NCI-H2196 (cell line): ENCODE results near the gene DTNA.
"Not testable (repeated sequence)": the region's sequence is repeated elsewhere in the genome, so short reads cannot be mapped to it uniquely, and the experiment has no call there.

Experiments used
- DNase-seq: peaks from one replicate; lab custom pipeline; 2025; ENCODE audit not compliant: unreplicated experiment; lab: John Stamatoyannopoulos, UW

Gene DTNA

GRCh38 chr18:34709750-34710441 is at the start of gene DTNA:
Gene DTNA, plus strand, starts transcription at chr18:34710298. Its CDS starts 45,679 bp downstream, at chr18:34755977.
- DNase-seq: peak; percentile 67

GRCh38 chr18:34660572-34660971 is 49.5 kb upstream of the DTNA start:
- no peak for DNase-seq

GRCh38 chr18:34661464-34662087 is 48.5 kb upstream of the DTNA start:
- DNase-seq: peak; percentile 48

GRCh38 chr18:34676816-34677574 is 33.1 kb upstream of the DTNA start:
- no peak for DNase-seq

GRCh38 chr18:34689750-34690149 is 20.3 kb upstream of the DTNA start:
- not testable (repeated sequence) for DNase-seq

GRCh38 chr18:34691614-34692013 is 18.5 kb upstream of the DTNA start:
- no peak for DNase-seq

- DNase-seq: no peak
These were observed 15.4 kb upstream of the DTNA start for GRCh38 chr18:34694591-34695165.

- DNase-seq: no peak
These were observed 14.8 kb upstream of the DTNA start for GRCh38 chr18:34695310-34695709.

GRCh38 chr18:34696671-34697070 is 13.4 kb upstream of the DTNA start:
- DNase-seq: no peak

GRCh38 chr18:34697233-34697632 is 12.9 kb upstream of the DTNA start:
- DNase-seq: no peak

- no peak for DNase-seq
These were observed 12.2 kb upstream of the DTNA start for GRCh38 chr18:34697891-34698290.

- DNase-seq: no peak
These were observed 8.2 kb upstream of the DTNA start for GRCh38 chr18:34701911-34702310.

GRCh38 chr18:34702814-34703213 is 7.3 kb upstream of the DTNA start:
- DNase-seq: no peak

GRCh38 chr18:34704074-34704473 is 6.0 kb upstream of the DTNA start:
- DNase-seq: no peak

GRCh38 chr18:34704823-34705222 is 5.3 kb upstream of the DTNA start:
- DNase-seq: no peak

- peak; percentile 67 for DNase-seq
These were observed 2.4 kb upstream of the DTNA start for GRCh38 chr18:34707670-34708069.

GRCh38 chr18:34709104-34709503 is 994 bp upstream of the DTNA start:
- no peak for DNase-seq

- DNase-seq: peak; percentile 11
These were observed 388 bp downstream of the DTNA start for GRCh38 chr18:34710458-34710914.

GRCh38 chr18:34710934-34711333 is 836 bp downstream of the DTNA start:
- peak; percentile 44 for DNase-seq

- not testable (repeated sequence) for DNase-seq
These were observed 6.0 kb downstream of the DTNA start for GRCh38 chr18:34716111-34716510.

- DNase-seq: no peak
These were observed 8.5 kb downstream of the DTNA start for GRCh38 chr18:34718610-34719009.

- DNase-seq: no peak
These were observed 10.1 kb downstream of the DTNA start for GRCh38 chr18:34720220-34720619.
